NOMO-1 treated with DMSO at 0.1 percent for 48 hours (cell line): ENCODE results near the gene HADH.
"Not testable (repeated sequence)": the region's sequence is repeated elsewhere in the genome, so short reads cannot be mapped to it uniquely, and the experiment has no call there.

Experiments
- DNase-seq: peaks from one replicate; lab custom pipeline; 2025; ENCODE audit not compliant: unreplicated experiment; lab: John Stamatoyannopoulos, UW

Gene HADH

DNA sequence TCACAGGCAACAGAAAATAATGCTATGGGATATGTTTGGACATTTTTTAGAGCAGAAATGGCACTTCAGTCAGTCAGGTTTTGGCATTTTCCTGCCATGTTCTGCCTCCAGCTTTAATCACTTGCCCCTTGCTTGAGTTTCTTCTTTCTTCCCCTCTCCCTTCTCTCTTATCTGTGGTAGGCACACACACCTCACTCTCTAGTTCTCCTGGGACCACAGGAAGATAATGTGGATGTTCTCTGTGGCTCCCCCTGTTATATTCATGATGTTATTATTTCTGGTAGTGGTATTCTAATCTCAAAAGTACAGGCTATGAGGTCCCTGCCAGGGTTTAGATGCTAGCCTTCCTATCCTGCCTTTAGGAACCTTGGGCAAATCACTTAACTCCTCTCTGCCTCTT is 5.2 kb downstream of the HADH start:
- DNase-seq, result no peak

DNA sequence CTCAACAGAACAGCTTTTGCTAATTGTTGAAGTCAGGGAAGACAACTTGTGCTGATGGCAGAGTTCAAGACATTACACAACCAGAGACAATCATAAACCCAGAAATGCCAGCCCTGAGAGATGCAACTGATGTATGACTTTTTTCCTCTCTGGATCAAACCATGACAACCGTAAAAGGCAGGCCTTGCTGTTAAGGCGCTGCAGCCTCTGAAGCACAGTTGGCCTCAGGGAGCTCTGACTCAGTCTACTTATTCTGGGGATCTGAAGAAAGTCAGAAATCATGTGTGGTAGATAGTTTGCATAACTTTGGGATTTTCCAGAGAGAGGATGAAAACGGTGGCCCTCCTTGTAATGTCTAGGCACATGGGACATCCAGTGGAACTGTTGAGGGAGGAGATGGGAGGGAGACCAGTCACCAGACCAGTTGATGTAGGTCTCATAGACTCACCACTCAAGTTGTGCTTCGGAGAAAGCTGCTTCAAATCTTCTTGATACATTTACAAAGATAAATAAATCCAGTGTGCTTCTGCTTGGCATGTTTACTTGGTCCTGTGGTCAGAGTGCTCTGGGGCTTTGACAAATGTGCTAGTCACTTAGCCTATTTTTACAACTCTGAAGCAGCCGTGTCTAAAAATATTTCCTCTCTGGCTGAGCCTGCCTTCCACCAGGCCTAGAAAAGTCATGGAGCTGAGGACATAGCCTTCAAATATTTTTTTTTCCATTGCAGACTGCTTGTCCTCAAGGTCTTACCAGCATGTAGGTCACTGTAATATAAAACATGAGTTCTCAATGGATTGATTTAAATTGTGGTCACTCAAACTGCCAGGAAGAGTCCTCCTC is 7.5 kb downstream of the HADH start:
- peak; percentile 57 for DNase-seq

DNA sequence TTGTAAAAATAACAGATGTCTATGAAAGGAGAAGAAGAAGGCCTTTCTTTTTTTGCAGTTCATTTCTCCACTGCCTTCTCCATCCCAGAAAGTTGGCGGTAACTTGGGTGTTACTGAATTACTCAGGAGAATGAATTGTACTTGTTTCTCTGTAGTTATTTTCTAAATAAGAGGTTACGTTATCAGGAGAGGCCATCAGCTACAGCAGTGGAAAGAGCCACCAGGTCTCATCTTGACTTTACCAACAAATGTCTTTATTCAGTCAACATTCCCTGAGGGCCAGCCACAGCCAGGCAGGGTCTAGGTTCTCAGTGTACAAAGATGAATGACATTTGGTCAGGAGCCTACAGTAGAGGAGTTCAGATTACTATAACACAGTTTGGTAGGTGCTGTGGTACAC is 8.1 kb downstream of the HADH start:
- no peak for DNase-seq

DNA sequence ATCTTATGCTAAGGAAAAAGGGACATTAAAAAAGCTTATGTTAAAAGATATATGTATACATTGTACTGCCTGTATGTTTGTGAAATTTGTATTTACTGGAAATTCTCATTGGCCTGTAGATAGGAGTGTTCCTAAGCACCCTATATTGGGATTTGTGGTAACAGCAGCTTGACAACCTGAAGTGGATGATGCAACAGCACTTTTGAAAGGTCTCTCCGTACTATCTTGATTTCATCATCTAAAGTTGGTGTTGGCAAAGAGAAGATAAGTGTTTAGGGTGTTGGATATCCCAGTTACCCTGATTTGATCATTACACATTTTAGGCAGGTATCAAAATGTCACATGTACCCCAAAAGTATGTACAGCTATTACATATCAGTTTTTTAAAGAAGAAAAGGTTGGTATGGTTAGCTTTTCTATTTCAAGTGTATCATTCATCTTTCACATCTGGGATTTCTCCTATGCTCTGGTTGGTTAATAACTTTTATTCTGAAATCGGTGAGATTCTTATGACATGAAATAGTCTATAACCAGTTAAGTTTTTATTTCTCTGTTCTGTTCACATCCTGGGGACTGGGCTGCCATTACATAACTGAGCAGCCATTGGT is 10.3 kb downstream of the HADH start:
- DNase-seq, result peak; percentile 76

DNA sequence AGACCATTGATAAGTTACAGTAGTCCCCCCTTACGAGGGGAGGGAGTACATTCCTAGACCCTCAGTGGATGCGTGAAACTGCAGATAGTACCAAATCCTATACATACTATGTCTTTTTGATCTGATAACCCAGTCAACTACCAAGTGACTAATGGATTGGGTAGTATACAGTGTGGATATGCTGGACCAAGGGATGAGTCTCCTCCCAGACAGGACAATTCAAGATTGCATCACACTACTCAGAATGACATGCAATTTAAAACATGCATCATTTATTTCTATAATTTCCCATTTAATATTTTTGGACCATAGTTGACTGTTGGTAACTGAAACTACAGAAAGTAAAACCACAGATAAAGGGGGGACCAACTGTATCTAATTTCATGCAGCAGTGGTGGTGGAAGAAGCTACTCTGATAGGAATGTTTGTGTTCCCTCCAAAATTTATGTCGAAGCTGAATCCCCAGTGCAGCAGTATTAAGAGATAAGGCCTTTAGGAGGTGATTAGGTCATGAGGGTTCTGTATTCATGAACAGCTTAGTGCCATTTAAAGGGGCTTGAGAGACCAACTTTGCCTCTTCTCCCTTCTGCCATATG is 11.9 kb downstream of the HADH start:
- DNase-seq, result no peak

GRCh38 chr4:108003982-108004515 is 14.4 kb downstream of the HADH start:
- DNase-seq, result no peak

DNA sequence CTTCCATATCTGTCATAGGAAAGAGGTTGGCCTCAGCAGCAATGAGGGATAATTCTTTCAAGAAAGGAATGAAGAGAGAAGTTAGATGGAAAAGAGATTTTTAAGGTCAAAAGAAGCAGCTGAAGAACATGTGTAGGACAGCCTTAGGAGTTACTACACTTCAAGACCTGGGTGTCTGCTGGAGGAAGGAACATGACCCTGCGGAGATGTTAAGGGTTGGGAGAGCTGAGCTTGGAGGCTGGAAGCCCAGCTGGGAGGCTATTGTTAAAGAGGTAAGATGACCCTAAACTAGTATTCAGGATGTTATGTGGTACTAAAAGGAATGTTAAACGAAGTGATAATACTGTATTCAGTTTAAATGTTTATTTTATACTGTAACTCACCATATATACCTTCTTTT is 15.0 kb downstream of the HADH start:
- no peak for DNase-seq

DNA sequence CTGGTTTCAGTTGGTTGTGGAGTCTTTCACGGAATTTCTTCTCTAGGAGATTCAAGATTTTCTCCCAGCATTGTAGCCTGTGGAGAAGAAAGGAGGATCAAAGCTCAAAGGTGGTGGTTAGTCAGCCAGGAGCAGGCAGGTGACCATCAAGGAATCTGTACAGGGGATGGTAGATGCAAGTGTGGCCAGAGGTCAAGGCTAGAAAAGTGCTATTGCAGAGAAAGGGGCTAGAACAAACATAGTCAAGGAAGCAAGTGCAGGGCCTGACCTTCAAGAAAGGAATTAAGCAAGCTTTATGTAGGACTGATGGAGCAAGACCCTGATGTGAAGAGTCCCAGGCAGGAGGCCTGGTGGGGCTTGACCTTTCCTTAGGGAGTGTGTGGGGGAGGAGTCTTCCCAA is 16.1 kb downstream of the HADH start:
- no peak for DNase-seq

DNA sequence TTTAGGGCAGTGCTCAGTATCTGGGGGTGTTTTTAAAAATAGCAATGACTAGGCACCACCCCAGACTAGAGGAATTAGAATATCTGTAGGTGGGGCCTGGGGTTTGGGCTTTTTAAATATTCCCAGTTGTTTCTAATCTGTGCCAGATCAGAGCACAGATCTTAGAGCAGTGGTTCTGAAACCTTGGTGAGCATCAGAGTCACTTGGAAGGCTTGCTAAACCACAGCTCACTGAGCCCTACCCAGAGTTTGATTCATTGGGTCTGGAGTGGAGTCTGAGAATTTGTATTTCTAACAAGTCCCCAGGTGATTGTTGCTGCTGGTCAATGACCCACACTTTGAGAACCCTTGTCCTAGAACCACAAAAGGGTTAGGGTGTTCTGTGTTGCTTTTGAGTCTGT is 16.7 kb downstream of the HADH start:
- no peak for DNase-seq

- DNase-seq, result no peak
These were observed 18.3 kb downstream of the HADH start for GRCh38 chr4:108007984-108008383.

DNA sequence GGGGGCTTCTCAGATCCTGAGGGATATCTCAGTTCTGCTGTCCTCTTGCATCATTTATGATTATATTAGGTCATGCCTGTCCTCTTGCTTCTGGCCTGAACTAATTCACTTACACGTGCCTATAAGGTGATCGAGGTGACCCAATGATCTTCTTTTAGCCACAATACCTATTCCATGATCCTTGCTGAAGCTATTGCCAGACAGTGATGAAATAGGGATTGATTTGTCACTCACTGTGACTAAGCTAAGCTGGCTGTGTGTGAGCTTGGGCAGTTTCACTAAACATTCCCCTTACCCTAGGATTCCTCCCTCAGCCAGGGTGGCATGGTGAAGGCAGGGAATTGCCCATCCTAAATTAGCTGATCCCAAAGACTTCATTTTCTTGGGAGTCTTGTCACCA is 19.0 kb downstream of the HADH start:
- peak; percentile 30 for DNase-seq

DNA sequence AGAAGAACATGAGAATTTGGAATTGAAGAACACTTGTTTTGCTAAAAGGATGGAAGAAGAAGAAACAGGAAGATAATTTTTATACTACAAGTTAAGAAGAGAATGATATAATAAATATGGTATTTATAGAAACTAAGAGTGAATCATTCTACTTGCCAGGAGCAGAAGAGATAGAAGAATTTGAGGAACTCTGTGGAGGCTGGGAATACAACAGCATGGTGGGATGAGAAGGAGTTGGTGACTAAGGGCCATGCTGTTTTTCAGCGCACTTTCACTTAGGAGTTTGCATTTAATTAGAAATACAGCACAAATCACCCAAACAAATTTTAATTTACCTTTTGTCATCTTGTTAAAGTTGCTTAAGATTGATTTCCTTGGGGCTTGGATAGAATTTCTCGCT is 20.5 kb downstream of the HADH start:
- no peak for DNase-seq

GRCh38 chr4:108012382-108012781 is 22.7 kb downstream of the HADH start:
- not testable (repeated sequence) for DNase-seq

GRCh38 chr4:108013327-108013726 is 23.6 kb downstream of the HADH start:
- DNase-seq, result no peak

DNA sequence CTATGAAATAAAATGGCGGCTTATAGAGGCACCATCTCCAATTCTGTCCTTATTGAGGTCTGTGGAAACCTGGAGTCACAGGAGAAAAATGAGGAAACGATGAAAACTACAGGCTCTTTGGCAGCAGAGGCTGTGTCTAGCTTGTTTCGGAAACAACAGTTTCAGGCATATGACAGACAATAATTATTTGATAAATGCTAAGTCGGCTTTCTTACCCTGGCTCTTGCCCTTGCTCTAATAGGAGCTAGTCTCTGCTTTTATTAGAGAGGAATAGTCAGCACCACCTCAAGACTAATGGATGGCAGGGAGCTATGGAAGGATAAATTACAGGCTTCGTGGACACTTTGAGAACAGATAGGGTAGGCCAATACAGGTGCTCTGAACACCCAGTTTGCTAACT is 24.3 kb downstream of the HADH start:
- no peak for DNase-seq

- peak; percentile 49 for DNase-seq
These were observed 28.6 kb downstream of the HADH start for GRCh38 chr4:108018040-108018883.

DNA sequence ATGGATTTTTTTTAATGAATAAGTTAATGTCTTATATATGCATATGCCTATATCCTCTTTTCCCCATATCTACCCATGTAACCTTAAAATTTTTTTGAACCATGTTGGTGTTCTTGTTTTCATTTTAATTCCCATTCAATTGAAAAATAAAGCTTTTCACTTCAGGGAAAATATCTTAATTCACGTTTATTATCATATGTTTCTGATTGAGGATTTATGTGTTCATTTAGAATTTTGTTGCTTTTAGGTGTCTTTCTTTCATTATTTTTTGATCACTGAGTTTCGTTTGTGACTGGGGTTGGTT is 29.1 kb downstream of the HADH start:
- no peak for DNase-seq

GRCh38 chr4:108024085-108024877 is 34.6 kb downstream of the HADH start:
- DNase-seq, result peak; percentile 37

DNA sequence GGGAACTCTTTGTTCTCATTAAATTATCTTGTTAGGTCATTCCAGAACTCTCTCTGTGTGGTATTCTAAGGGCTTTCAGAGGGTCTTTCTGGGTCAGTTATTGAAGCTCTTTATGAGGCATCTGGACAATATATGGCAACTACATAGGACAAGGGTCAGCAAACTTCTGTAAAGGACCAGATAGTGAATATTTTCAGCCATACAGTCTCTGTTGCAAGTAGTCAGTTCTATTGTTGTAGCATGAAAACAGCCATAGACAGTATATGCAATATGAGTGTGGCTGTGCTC is 35.1 kb downstream of the HADH start:
- no peak for DNase-seq

DNA sequence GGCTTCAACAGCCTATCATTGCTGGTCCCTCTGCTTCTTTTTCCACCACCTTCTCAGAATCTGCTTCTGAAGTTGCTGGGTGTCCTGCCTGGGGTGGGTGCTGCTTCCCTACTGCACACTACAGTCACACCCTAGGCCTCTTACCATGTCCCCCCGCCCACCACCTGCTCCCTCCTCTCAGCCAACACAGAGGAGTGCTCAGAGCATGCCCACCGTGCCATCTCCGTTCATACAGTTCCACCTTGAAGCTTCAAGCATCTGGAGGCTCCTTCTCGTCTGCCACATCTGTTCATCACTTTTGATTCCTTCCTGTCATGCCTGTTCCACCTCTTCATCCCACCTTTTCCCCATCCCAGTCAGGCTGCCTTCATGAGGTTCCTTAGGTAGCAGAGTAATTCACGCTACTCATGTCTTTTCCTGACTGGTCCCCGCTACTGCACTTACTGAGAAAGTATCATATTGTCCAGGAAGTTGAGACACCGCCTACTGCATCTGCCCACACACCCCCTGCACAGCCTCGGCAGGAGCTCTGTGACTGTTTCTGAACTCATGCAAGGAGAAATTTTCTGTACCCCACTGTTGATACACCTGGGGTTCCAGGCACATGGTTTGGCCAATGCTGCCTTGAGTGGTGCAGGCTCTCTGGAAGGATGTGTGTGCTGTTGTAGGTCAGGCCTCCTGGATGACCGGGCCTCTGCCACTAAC is 39.5 kb downstream of the HADH start:
- no peak for DNase-seq
